ENCODE data around the gene POT1. TPM values are rescaled to one million over a fixed set of nuclear protein-coding genes. Genes with fewer than 3 reads are reported as not detected.

The POT1 gene
- total RNA-seq, 1 donor from 2014 or later: 42.9 TPM

DNA sequence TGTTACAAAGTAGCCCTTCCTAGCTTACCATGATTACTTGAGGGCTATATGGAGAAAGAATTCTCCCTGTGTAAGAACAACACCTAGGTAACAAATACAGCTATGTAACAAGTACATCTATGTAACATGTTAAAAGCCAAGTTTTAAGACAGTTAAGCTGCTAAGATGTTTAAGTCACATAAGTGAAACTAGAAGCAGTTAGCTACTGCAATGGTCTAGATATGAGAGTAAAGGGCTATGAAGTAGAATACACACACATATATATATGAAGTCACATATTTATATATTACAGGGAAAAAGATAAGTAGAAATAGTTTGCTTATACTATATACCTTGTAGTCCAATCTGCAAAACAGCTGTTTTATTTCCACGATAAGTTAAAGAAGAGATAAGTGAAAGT, 14.4 kb downstream of the POT1 start:
- peaks cover 2% of the 10 kb centered on the region for H3K27me3 Mint-ChIP-seq (ENCODE audit: unreplicated experiment)
- peaks cover 5% of the 10 kb centered on the region for H3K9me3 Mint-ChIP-seq (ENCODE audit: unreplicated experiment)
- DNase-seq: no peak
- H3K4me3 Mint-ChIP-seq (ENCODE audit: unreplicated experiment): no peak overlapping the region
- no peak overlapping the region for H3K27ac Mint-ChIP-seq (ENCODE audit: unreplicated experiment)
- no peaks in the 10 kb centered on the region for H3K36me3 Mint-ChIP-seq (ENCODE audit: unreplicated experiment)
- H3K4me1 Mint-ChIP-seq (ENCODE audit: low read depth, unreplicated experiment): peaks cover 43% of the 10 kb centered on the region
- TF ChIP-seq, protein P1, sequence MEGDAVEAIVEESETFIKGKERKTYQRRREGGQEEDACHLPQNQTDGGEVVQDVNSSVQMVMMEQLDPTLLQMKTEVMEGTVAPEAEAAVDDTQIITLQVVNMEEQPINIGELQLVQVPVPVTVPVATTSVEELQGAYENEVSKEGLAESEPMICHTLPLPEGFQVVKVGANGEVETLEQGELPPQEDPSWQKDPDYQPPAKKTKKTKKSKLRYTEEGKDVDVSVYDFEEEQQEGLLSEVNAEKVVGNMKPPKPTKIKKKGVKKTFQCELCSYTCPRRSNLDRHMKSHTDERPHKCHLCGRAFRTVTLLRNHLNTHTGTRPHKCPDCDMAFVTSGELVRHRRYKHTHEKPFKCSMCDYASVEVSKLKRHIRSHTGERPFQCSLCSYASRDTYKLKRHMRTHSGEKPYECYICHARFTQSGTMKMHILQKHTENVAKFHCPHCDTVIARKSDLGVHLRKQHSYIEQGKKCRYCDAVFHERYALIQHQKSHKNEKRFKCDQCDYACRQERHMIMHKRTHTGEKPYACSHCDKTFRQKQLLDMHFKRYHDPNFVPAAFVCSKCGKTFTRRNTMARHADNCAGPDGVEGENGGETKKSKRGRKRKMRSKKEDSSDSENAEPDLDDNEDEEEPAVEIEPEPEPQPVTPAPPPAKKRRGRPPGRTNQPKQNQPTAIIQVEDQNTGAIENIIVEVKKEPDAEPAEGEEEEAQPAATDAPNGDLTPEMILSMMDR (IDR thresholded peaks at IDR 0.05; ENCODE audit: partially characterized antibody, unreplicated experiment): no peak

DNA sequence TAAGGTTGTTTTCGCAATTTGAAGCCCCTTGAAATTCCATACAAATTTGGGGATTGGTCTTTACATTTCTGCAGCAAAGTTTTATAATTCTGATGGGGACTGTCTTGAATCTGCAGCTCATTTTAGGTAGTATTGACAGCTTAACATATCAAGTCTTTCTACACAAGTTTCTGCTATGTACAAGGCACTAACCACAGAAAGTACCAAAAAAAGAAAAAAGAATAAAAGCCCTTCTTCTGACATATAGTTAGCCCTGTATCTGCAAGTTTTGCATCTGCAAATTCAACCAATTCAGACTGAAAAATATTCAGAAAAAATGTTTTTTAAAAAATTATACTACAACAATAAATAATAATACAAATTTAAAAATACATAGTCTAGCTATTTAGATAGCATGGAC, 15.3 kb downstream of the POT1 start:
- Mint-ChIP-seq H3K4me1 (ENCODE audit: low read depth, unreplicated experiment) (peaks cover 45% of the 10 kb centered on the region), H3K27me3 (ENCODE audit: unreplicated experiment) (peaks cover 2% of the 10 kb centered on the region), H3K9me3 (ENCODE audit: unreplicated experiment) (peaks cover 5% of the 10 kb centered on the region), H3K27ac (ENCODE audit: unreplicated experiment) (peak overlapping the region; percentile 11), H3K36me3 (ENCODE audit: unreplicated experiment) (no peaks in the 10 kb centered on the region), H3K4me3 (ENCODE audit: unreplicated experiment) (no peak overlapping the region)
- TF ChIP-seq, protein P1 (IDR thresholded peaks at IDR 0.05; ENCODE audit: partially characterized antibody, unreplicated experiment): no peak
- DNase-seq: no peak

GRCh38 chr7:124912972-124913371, 16.7 kb downstream of the POT1 start:
- H3K4me3 Mint-ChIP-seq (ENCODE audit: unreplicated experiment): no peak overlapping the region
- DNase-seq: no peak
- H3K27me3 Mint-ChIP-seq (ENCODE audit: unreplicated experiment): peaks cover 2% of the 10 kb centered on the region
- H3K27ac Mint-ChIP-seq (ENCODE audit: unreplicated experiment): no peak overlapping the region
- H3K36me3 Mint-ChIP-seq (ENCODE audit: unreplicated experiment): no peaks in the 10 kb centered on the region
- peaks cover 40% of the 10 kb centered on the region for H3K4me1 Mint-ChIP-seq (ENCODE audit: low read depth, unreplicated experiment)
- H3K9me3 Mint-ChIP-seq (ENCODE audit: unreplicated experiment): peaks cover 5% of the 10 kb centered on the region
- TF ChIP-seq, protein P1 (IDR thresholded peaks at IDR 0.05; ENCODE audit: partially characterized antibody, unreplicated experiment): no peak

DNA sequence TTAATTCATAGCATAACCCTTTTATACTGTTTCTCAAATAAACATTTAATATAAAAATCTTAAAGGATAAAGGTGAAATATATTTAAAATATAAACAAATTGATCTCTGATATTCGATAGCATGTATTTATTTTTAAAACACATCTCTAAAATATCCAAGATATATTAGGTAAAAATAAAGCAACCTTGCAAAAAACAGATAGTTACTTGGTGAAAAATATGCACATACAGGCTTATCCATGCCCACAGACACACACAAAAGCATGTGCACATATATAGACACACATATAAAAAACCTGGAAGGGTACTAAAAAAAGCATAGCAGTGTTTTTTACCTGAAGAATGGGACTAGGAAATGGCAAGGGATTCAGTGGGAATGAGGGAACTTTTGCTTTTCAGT, 19.8 kb downstream of the POT1 start:
- TF ChIP-seq, protein P1 (IDR thresholded peaks at IDR 0.05; ENCODE audit: partially characterized antibody, unreplicated experiment): no peak
- Mint-ChIP-seq H3K27ac (ENCODE audit: unreplicated experiment) (no peak overlapping the region), H3K36me3 (ENCODE audit: unreplicated experiment) (peaks cover 8% of the 10 kb centered on the region), H3K4me1 (ENCODE audit: low read depth, unreplicated experiment) (peaks cover 22% of the 10 kb centered on the region), H3K9me3 (ENCODE audit: unreplicated experiment) (peaks cover 8% of the 10 kb centered on the region), H3K27me3 (ENCODE audit: unreplicated experiment) (peaks cover 4% of the 10 kb centered on the region), H3K4me3 (ENCODE audit: unreplicated experiment) (no peak overlapping the region)
- no peak for DNase-seq

- Mint-ChIP-seq H3K27me3 (ENCODE audit: unreplicated experiment) (peaks cover 4% of the 10 kb centered on the region), H3K36me3 (ENCODE audit: unreplicated experiment) (peaks cover 11% of the 10 kb centered on the region), H3K9me3 (ENCODE audit: unreplicated experiment) (peaks cover 7% of the 10 kb centered on the region), H3K4me3 (ENCODE audit: unreplicated experiment) (no peak overlapping the region), H3K4me1 (ENCODE audit: low read depth, unreplicated experiment) (peaks cover 18% of the 10 kb centered on the region), H3K27ac (ENCODE audit: unreplicated experiment) (no peak overlapping the region)
- DNase-seq: no peak
- TF ChIP-seq, protein P1 (IDR thresholded peaks at IDR 0.05; ENCODE audit: partially characterized antibody, unreplicated experiment): no peak
Observed at GRCh38 chr7:124908259-124908658, 21.4 kb downstream of the POT1 start.
